Activated CD4-positive, alpha-beta T cell treated with anti-CD3 and anti-CD28 coated beads, Interleukin-2, amount 10 ng/mL, durations not matched to agents 7 days and 5 days (primary cell): ENCODE data around the gene OR7C1. TPM values are rescaled to one million over a fixed set of nuclear protein-coding genes. Genes with fewer than 3 reads are reported as not detected.

Experiments
- CTCF ChIA-PET: fragments of 350-600 bp; sonication (Branson Sonifier 250); formaldehyde crosslinking; loops from one replicate; lab custom pipeline; 2021; ENCODE audit warnings: antibody characterized with exemption; lab: Charles Lee
- POLR2A ChIA-PET: fragments of 350-600 bp; sonication (Branson Sonifier 250); formaldehyde crosslinking; loops from one replicate; lab custom pipeline; 2021; ENCODE audit warnings: antibody characterized with exemption; lab: Charles Lee
- DNase-seq: peaks from one replicate; pipeline ENCODE4 v3.0.0-alpha.2; 2020
- H3K27ac Mint-ChIP-seq: one replicate; pipeline ENCODE4 v1.8.0; 2021; ENCODE audit warnings: mild to moderate bottlenecking, moderate library complexity, mixed read lengths
- H3K27me3 Mint-ChIP-seq: one replicate; pipeline ENCODE4 v1.8.0; 2021; ENCODE audit warnings: mixed read lengths
- H3K36me3 Mint-ChIP-seq: one replicate; pipeline ENCODE4 v1.8.0; 2021; ENCODE audit warnings: low read depth, mixed read lengths
- H3K4me1 Mint-ChIP-seq: one replicate; pipeline ENCODE4 v1.8.0; 2021; ENCODE audit warnings: mixed read lengths
- H3K4me3 Mint-ChIP-seq: one replicate; pipeline ENCODE4 v1.8.0; 2021; ENCODE audit warnings: mild to moderate bottlenecking, moderate library complexity, mixed read lengths
- H3K9me3 Mint-ChIP-seq: one replicate; pipeline ENCODE4 v1.8.0; 2021; ENCODE audit warnings: mixed read lengths
- total RNA-seq, 2 experiments: library from RNA; stranded (reverse); gene quantifications; one replicate each; pipeline ENCODE4 v1.2.3, GENCODE V29; 2021

OR7C1 gene
- total RNA-seq: not detected

- Mint-ChIP-seq H3K36me3 (no peaks in the 10 kb centered on the region), H3K27ac (no peak within 1 kb of the TSS), H3K9me3 (no peaks in the 10 kb centered on the region), H3K4me3 (no peak within 1 kb of the TSS), H3K4me1 (no peaks in the 10 kb centered on the region), H3K27me3 (no peaks in the 10 kb centered on the region)
- ChIA-PET POLR2A (no interaction called here), CTCF (no interaction called here)
- DNase-seq: no peak
Observed at GRCh38 chr19:14835011-14835410, at the start of gene OR7C1, which contains the start of gene OR7A5. Gene OR7C1, minus strand, starts transcription at chr19:14835185. Its CDS starts 35,049 bp downstream, at chr19:14800136. Gene OR7A5, minus strand, starts transcription at chr19:14835185. Its CDS starts 6,944 bp downstream, at chr19:14828241.

DNA sequence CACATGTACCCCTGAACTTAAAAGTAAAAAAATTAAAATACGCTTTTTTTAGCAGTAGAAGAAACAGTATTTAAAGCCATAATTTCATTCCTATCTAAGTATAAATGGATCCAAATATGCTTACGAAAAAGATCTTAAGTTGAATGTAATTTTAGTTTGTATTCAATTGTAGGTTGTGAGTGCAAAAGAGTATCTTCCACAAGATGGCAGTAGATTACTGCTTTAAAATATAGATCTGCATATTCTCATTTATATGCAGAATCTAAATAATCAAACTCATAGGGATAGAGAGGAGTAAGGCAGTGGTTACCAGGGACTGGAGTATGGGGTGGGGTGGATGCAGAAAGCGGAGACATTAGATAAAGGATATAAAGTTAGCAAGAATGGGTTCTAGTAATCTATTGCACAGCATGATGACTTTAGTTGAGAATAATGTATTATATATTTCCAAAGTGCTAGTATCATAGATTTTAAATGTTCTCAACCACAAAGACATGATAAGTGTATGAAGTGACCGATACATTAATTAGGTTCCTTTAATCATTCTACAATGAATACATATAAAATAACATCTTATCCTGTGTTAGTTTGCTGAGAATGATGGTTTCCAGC is 36.7 kb upstream of the OR7C1 start:
- Mint-ChIP-seq H3K27me3 (peaks cover 14% of the 10 kb centered on the region), H3K36me3 (no peaks in the 10 kb centered on the region), H3K27ac (no peak overlapping the region), H3K4me3 (no peak overlapping the region), H3K4me1 (no peaks in the 10 kb centered on the region), H3K9me3 (no peaks in the 10 kb centered on the region)
- DNase-seq: no peak
- POLR2A ChIA-PET: no interaction called here
- CTCF ChIA-PET: no interaction called here

- DNase-seq: no peak
- POLR2A ChIA-PET: no interaction called here
- CTCF ChIA-PET: no interaction called here
- H3K36me3 Mint-ChIP-seq: no peaks in the 10 kb centered on the region
- no peak overlapping the region for H3K27ac Mint-ChIP-seq
- peaks cover 14% of the 10 kb centered on the region for H3K27me3 Mint-ChIP-seq
- H3K4me3 Mint-ChIP-seq: no peak overlapping the region
- no peaks in the 10 kb centered on the region for H3K4me1 Mint-ChIP-seq
- H3K9me3 Mint-ChIP-seq: no peaks in the 10 kb centered on the region
Observed at GRCh38 chr19:14868497-14868896, 33.5 kb upstream of the OR7C1 start.

DNA sequence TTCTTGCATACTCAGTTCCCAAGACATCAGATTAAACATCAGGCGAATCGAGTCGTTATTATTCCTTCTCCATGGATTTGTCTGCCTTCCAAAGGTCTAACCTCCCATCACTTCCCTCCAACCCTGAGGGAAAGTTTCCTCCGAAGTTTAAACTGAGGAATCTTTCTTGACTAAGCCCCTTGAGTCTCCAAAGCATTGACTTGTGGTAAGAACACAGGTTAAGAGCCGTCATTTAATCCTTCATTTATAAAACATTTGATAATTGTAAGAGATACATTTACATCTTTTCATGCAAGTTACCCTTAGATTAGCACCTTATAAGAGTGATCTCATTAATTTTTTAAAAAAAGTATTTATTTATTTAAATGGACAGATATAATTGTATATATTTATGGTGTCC is 13.8 kb upstream of the OR7C1 start, which contains the start of gene OR7A10:
TSS of gene OR7A10 (minus strand) at position 101 of the 400 bp plus-strand sequence. CDS start 7,045 bp downstream, outside the sequence.
- DNase-seq: no peak
- H3K36me3 Mint-ChIP-seq: no peaks in the 10 kb centered on the region
- no peaks in the 10 kb centered on the region for H3K9me3 Mint-ChIP-seq
- ChIA-PET CTCF (no interaction called here), POLR2A (interaction anchor here (0.7 kb wide), 1 partner anchor 1041 kb away, joined by 4 read pairs; no protein-coding TSS in a partner anchor)
- no peak within 1 kb of the TSS for H3K27ac Mint-ChIP-seq
- no peak within 1 kb of the TSS for H3K4me3 Mint-ChIP-seq
- peaks cover 7% of the 10 kb centered on the region for H3K27me3 Mint-ChIP-seq
- H3K4me1 Mint-ChIP-seq: no peaks in the 10 kb centered on the region

DNA sequence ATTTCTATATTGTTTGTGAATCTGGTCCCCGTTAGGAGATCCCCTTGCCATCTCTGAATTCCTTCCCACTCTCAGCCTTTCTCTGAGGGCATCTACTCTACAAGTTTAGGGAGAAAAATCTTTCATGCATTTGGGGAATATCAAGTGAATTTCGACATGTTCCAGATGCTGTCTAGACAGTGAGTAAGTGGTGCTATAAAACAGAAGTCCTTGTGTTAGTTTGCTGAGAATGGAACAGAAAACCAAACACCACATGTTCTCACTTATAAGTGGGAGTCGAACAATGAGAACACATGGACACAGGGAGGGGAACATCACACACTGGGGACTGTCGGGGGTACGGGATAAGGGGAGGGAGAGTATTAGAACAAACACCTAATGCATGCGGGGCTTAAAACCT is 8.6 kb upstream of the OR7C1 start:
- ChIA-PET CTCF (no interaction called here), POLR2A (no interaction called here)
- H3K9me3 Mint-ChIP-seq: no peaks in the 10 kb centered on the region

DNA sequence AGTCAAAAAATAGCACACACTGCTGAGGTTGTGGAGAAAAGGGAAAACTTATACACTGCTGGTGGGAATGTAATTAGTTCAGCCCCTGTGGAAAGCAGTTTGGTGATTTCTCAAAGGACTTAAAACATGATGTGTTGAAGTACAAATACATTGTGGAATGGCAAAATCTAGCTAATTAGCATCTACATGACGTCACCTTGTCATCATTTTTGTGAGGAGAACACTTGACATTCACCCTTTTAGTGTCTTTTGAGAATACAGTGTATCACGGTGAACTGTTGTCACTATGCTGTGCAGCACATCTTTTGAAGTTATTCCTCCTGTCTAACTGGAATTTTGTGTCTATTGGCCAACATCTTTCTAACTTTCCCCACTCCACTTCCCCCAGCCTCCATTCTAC is 8.2 kb upstream of the OR7C1 start:
- no peak overlapping the region for H3K4me3 Mint-ChIP-seq
- no peaks in the 10 kb centered on the region for H3K36me3 Mint-ChIP-seq
- no peak overlapping the region for H3K27ac Mint-ChIP-seq
- peaks cover 3% of the 10 kb centered on the region for H3K27me3 Mint-ChIP-seq
- no peak for DNase-seq
- CTCF ChIA-PET: no interaction called here
- POLR2A ChIA-PET: no interaction called here
- H3K9me3 Mint-ChIP-seq: no peaks in the 10 kb centered on the region
- no peaks in the 10 kb centered on the region for H3K4me1 Mint-ChIP-seq

More for the DNA sequence above, 8.6 kb upstream of the OR7C1 start:
- Mint-ChIP-seq H3K27ac (no peak overlapping the region), H3K36me3 (no peaks in the 10 kb centered on the region), H3K4me3 (no peak overlapping the region), H3K27me3 (peaks cover 3% of the 10 kb centered on the region), H3K4me1 (no peaks in the 10 kb centered on the region)
- DNase-seq: no peak

GRCh38 chr19:14840206-14840605 is 5.2 kb upstream of the OR7C1 start:
- Mint-ChIP-seq H3K27ac (no peak overlapping the region), H3K9me3 (no peaks in the 10 kb centered on the region), H3K4me1 (no peaks in the 10 kb centered on the region), H3K36me3 (no peaks in the 10 kb centered on the region), H3K4me3 (no peak overlapping the region), H3K27me3 (no peaks in the 10 kb centered on the region)
- ChIA-PET POLR2A (no interaction called here), CTCF (no interaction called here)
- no peak for DNase-seq

DNA sequence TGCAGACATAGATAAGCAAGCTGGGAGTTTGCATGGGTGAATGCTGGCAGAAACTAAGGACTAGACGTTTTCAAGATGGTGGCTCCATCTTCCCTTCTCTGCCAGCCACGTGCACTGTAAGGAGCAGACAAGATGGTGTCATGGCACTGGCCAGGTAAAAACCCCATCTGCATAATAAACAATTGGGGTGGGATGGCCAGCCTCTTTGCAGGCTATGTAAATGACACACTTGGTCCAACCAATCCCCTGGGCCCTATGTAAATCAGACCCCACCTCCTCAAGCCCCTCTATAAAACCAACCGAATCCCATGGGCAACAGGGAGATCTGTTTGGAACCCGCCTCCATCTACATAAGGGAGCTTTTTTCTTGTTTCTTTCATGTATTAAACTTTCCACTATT is 2.4 kb upstream of the OR7C1 start:
- Mint-ChIP-seq H3K27me3 (no peaks in the 10 kb centered on the region), H3K4me3 (no peak overlapping the region), H3K4me1 (no peaks in the 10 kb centered on the region), H3K36me3 (no peaks in the 10 kb centered on the region), H3K9me3 (no peaks in the 10 kb centered on the region), H3K27ac (no peak overlapping the region)
- ChIA-PET CTCF (no interaction called here), POLR2A (no interaction called here)
- no peak for DNase-seq

DNA sequence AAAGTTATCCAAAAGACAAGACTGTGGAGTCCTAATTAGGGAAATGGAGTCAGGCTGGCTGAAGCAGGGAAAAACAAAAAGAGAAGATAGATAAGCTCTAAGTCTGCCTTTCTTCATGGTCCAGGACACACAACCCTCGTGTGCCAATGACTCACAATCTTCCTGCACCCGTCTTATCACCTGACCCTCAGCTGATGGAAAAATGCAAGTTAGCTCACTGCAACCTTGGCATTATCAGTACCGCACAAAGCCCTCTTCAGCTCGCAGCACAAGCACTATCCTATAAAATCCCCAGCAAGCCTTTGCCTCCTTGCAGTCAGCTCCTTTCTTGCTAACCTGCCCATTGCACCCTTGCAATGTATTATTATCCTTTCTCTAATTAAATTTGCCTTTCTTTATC is 4.3 kb downstream of the OR7C1 start:
- H3K4me1 Mint-ChIP-seq: no peaks in the 10 kb centered on the region
- DNase-seq: no peak
- ChIA-PET POLR2A (no interaction called here), CTCF (no interaction called here)
- H3K4me3 Mint-ChIP-seq: no peak overlapping the region
- peaks cover 2% of the 10 kb centered on the region for H3K27me3 Mint-ChIP-seq
- H3K9me3 Mint-ChIP-seq: no peaks in the 10 kb centered on the region
- no peaks in the 10 kb centered on the region for H3K36me3 Mint-ChIP-seq
- H3K27ac Mint-ChIP-seq: no peak overlapping the region

GRCh38 chr19:14826006-14826405 is 9.0 kb downstream of the OR7C1 start:
- ChIA-PET POLR2A (no interaction called here), CTCF (no interaction called here)
- no peaks in the 10 kb centered on the region for H3K36me3 Mint-ChIP-seq
- DNase-seq: no peak
- H3K4me3 Mint-ChIP-seq: no peak overlapping the region
- no peaks in the 10 kb centered on the region for H3K9me3 Mint-ChIP-seq
- no peak overlapping the region for H3K27ac Mint-ChIP-seq
- peaks cover 9% of the 10 kb centered on the region for H3K27me3 Mint-ChIP-seq
- H3K4me1 Mint-ChIP-seq: no peaks in the 10 kb centered on the region

DNA sequence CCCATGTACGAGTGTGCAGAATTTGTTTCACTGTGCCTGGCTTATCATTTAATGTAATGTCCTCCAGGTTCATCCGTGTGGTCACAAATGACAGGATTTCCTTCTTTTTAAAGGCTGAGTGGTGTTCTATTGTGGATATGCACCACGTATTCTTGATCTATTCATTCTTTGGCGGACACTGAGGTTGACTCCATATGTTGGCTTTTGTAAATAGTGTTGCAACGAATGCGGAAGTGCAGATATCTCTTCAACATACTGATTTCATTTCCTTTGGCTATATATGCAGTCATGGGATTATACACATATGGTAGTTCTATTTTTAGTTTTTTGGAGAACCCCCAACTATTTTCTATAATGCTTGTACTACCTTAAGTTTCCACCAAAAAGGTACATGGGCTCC is 13.0 kb downstream of the OR7C1 start:
- no peak for DNase-seq
- no peak overlapping the region for H3K4me3 Mint-ChIP-seq
- POLR2A ChIA-PET: no interaction called here
- no peak overlapping the region for H3K27ac Mint-ChIP-seq
- no peaks in the 10 kb centered on the region for H3K4me1 Mint-ChIP-seq
- H3K27me3 Mint-ChIP-seq: peaks cover 12% of the 10 kb centered on the region
- H3K36me3 Mint-ChIP-seq: no peaks in the 10 kb centered on the region
- no peaks in the 10 kb centered on the region for H3K9me3 Mint-ChIP-seq
- CTCF ChIA-PET: no interaction called here

DNA sequence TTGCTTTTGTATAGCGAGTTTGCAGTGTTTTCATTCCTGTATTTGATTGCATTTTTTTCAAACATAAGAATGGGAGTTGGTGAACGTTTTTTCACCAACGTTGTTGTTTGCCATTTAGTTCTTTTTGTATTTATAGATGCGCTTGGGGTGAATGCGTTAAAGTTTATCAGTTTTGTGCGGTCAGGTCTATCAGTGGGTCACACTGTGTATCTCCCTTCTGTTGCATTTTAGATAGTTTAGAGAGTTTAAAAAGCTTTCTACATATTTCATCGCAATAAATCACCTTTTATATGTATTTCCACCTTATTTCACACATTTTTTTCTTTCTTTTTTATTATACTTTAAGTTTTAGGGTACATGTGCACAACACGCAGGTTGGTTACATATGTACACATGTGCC is 16.4 kb downstream of the OR7C1 start:
- H3K27me3 Mint-ChIP-seq: peaks cover 6% of the 10 kb centered on the region
- DNase-seq: no peak
- no peaks in the 10 kb centered on the region for H3K36me3 Mint-ChIP-seq
- H3K4me3 Mint-ChIP-seq: no peak overlapping the region
- H3K4me1 Mint-ChIP-seq: no peaks in the 10 kb centered on the region
- no peak overlapping the region for H3K27ac Mint-ChIP-seq
- POLR2A ChIA-PET: no interaction called here
- CTCF ChIA-PET: no interaction called here
- H3K9me3 Mint-ChIP-seq: no peaks in the 10 kb centered on the region

DNA sequence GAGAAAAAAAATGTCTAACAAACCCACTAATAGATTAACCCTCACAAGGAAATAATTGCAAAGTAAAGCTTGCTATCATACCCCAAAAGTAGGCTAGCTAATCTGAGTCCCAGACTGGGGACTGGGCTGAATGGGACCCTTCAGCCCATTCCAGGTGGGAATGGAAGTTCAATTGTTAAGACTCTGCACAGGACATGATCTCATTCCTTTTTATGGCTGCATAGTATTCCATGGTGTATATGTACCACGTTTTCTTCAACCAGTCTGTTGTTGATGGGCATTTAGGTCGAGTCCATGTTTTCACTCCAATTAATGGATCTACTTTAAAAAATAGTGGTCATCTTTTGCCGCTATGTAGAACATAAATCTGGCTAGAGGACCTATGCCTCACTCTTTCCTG is 17.9 kb downstream of the OR7C1 start:
- POLR2A ChIA-PET: no interaction called here
- no peak overlapping the region for H3K27ac Mint-ChIP-seq
- CTCF ChIA-PET: no interaction called here
- H3K9me3 Mint-ChIP-seq: no peaks in the 10 kb centered on the region
- no peak for DNase-seq
- no peaks in the 10 kb centered on the region for H3K36me3 Mint-ChIP-seq
- H3K4me1 Mint-ChIP-seq: no peaks in the 10 kb centered on the region
- no peak overlapping the region for H3K4me3 Mint-ChIP-seq
- H3K27me3 Mint-ChIP-seq: peaks cover 3% of the 10 kb centered on the region
